ENCODE measurements around the gene GIMAP2. TPM values are rescaled to one million over a fixed set of nuclear protein-coding genes. Genes with fewer than 3 reads are reported as not detected.
"Not testable (repeated sequence)": the region's sequence is repeated elsewhere in the genome, so short reads cannot be mapped to it uniquely, and the experiment has no call there.

Gene GIMAP2
- total RNA-seq, 4 donors from 2014 or later, result 2.0 to 8.2 (median 2.9) TPM

GRCh38 chr7:150660939-150661613, 24.4 kb upstream of the GIMAP2 start:
- Histone ChIP-seq H3K36me3 (no peaks in the 10 kb centered on the region), H3K27me3 (no peaks in the 10 kb centered on the region), H3K9me3 (no peaks in the 10 kb centered on the region), H3K4me1 (no peaks in the 10 kb centered on the region), H3K27ac (no peak overlapping the region), H3K4me3 (no peak overlapping the region)
- DNase-seq (ENCODE audit: low spot score in 2 of 2), result no peak
- 86% methylated on average over 4 of the region's 4 CpGs for WGBS
- TF ChIP-seq POLR2AphosphoS5 (IDR thresholded peaks at IDR 0.05) (no peak), EP300 (IDR thresholded peaks at IDR 0.05) (no peak), POLR2A (IDR thresholded peaks at IDR 0.05) (no peak), CTCF (IDR thresholded peaks at IDR 0.05) (no peak)

DNA sequence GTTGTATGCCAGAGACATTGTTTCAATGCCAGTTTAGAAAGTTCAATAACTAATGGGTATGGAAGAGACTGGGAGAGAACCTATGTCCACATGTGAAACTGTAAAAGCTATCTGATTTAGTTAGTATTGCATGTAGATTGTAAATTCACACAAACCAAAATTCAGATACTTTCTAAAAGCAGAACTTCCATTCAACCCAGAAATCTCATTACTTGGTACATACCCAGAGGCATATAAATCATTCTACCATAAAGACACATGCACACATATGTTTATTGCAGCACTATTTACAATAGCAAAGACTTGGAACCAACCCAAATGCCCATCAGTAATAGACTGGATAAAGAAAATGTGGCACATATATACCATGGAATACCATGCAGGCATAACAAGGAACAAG, 22.7 kb upstream of the GIMAP2 start:
- not testable (repeated sequence) for H3K9me3 ChIP-seq; H3K4me1 ChIP-seq; H3K4me3 ChIP-seq; H3K27me3 ChIP-seq; DNase-seq (ENCODE audit: low spot score in 2 of 2); H3K36me3 ChIP-seq; H3K27ac ChIP-seq

- H3K36me3 ChIP-seq, result no peaks in the 10 kb centered on the region
- WGBS, result 89% methylated on average over 4 of the region's 4 CpGs
- H3K27me3 ChIP-seq, result no peaks in the 10 kb centered on the region
- H3K4me1 ChIP-seq, result no peaks in the 10 kb centered on the region
- no peaks in the 10 kb centered on the region for H3K9me3 ChIP-seq
- H3K4me3 ChIP-seq, result no peak overlapping the region
- no peak for DNase-seq (ENCODE audit: low spot score in 2 of 2)
- TF ChIP-seq POLR2A (IDR thresholded peaks at IDR 0.05), result no peak
- no peak for TF ChIP-seq CTCF (IDR thresholded peaks at IDR 0.05)
- no peak for TF ChIP-seq POLR2AphosphoS5 (IDR thresholded peaks at IDR 0.05)
- TF ChIP-seq EP300 (IDR thresholded peaks at IDR 0.05), result no peak
- H3K27ac ChIP-seq, result no peak overlapping the region
These were observed 21.6 kb upstream of the GIMAP2 start for GRCh38 chr7:150663802-150664494.

- Histone ChIP-seq H3K4me1 (no peaks in the 10 kb centered on the region), H3K9me3 (no peaks in the 10 kb centered on the region), H3K4me3 (no peak overlapping the region), H3K27me3 (no peaks in the 10 kb centered on the region), H3K36me3 (no peaks in the 10 kb centered on the region), H3K27ac (no peak overlapping the region)
- no peak for TF ChIP-seq POLR2AphosphoS5 (IDR thresholded peaks at IDR 0.05)
- TF ChIP-seq CTCF (IDR thresholded peaks at IDR 0.05), result no peak
- TF ChIP-seq EP300 (IDR thresholded peaks at IDR 0.05), result no peak
- no peak for TF ChIP-seq POLR2A (IDR thresholded peaks at IDR 0.05)
- WGBS, result 88% methylated on average over 9 of the region's 9 CpGs
- no peak for DNase-seq (ENCODE audit: low spot score in 2 of 2)
These were observed 20.3 kb upstream of the GIMAP2 start for GRCh38 chr7:150665089-150665748.

DNA sequence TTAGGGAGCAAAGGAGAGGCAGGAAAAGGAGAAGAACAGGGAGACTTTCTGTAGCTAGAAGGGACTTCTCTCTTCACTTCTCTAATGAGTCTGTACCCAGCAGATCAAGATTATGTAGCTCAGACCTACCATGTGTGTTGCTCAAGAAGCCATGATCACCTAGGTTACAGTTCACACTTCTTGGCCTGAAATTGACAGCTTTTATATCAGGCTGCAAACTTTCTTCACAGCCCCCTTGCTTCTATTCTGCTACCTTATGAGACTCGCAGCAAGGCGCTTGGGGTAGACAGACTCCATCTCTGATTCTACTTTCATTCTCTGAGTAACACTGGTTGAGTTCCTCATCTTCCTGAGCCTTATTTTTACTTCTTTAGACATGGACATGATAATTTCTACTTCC, 19.6 kb upstream of the GIMAP2 start:
- no peak overlapping the region for H3K4me3 ChIP-seq
- no peak for DNase-seq (ENCODE audit: low spot score in 2 of 2)
- no peak for TF ChIP-seq EP300 (IDR thresholded peaks at IDR 0.05)
- TF ChIP-seq POLR2A (IDR thresholded peaks at IDR 0.05), result no peak
- TF ChIP-seq CTCF (IDR thresholded peaks at IDR 0.05), result no peak
- TF ChIP-seq POLR2AphosphoS5 (IDR thresholded peaks at IDR 0.05), result no peak
- no peaks in the 10 kb centered on the region for H3K9me3 ChIP-seq
- no peaks in the 10 kb centered on the region for H3K27me3 ChIP-seq
- no peaks in the 10 kb centered on the region for H3K4me1 ChIP-seq
- no peak overlapping the region for H3K27ac ChIP-seq
- H3K36me3 ChIP-seq, result no peaks in the 10 kb centered on the region
- WGBS, result 80% methylated on average over 2 of the region's 2 CpGs
